ENCODE results near the gene IL17RD.
"Not testable (repeated sequence)": the region's sequence is repeated elsewhere in the genome, so short reads cannot be mapped to it uniquely, and the experiment has no call there.

The IL17RD gene

GRCh38 chr3:57091521-57092273 is 73.5 kb downstream of the IL17RD start:
- DNase-seq = no peak

- no peak for DNase-seq
These were observed 76.1 kb downstream of the IL17RD start for GRCh38 chr3:57089043-57089442.

DNA sequence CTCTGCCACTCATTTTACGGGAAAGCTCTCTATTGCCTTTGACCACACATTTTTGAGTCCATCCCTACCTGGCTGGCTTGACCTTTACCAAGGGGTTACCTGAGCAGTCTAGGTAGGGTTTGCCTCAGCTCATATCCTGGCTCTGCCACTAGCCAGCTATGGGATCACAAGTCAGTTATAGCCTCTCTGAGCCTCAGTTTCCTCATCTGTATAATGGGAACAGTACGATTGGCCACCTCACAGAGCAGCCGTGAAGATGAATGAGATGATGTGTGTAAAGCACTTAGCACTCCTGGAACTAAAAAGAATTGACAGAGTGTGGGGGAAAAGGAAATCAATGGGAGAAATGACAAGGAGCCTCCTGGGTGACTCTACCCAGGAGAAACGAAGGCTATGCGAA is 76.7 kb downstream of the IL17RD start:
- DNase-seq = no peak

DNA sequence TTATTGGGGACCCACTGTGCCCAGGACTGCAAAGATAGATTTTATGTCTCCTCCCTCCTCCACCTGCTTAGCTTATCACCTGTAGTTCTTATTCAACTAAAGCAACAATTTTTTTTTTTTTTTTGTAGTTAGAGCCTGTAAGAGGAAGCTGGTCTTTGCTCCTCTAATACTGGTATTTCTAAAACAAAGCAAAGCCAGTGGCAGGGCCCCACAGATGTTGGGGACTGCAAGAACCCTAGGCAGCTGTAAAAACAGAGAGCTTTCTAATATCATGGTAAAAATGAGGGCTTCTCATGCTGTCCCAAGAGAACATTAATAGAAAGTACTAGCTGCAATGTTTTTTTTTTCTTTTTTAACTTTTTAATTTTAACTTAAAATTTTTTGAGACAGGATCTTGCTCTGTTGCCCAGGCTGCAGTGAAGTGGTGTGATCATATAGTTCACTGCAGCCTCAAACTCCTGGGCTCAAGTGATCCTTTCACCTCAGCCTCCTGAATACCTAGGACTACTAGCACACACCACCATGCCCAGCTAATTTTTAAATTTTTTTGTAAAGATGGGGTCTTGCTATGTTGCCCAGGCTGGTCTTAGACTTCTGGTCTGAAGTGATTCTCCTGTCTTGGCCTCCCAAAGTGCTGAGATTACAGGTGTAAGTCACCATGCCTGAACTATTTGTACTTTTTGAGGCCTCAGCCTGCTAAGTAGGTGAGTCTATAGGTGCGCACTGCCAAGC is 77.6 kb downstream of the IL17RD start:
- no peak for DNase-seq

GRCh38 chr3:57086201-57086600 is 79.0 kb downstream of the IL17RD start:
- no peak for DNase-seq

- no peak for DNase-seq
These were observed 79.9 kb downstream of the IL17RD start for GRCh38 chr3:57085211-57085610.

- not testable (repeated sequence) for DNase-seq
These were observed 81.7 kb downstream of the IL17RD start for GRCh38 chr3:57083266-57083995.

- DNase-seq = no peak
These were observed 82.7 kb downstream of the IL17RD start for GRCh38 chr3:57082481-57082880.

DNA sequence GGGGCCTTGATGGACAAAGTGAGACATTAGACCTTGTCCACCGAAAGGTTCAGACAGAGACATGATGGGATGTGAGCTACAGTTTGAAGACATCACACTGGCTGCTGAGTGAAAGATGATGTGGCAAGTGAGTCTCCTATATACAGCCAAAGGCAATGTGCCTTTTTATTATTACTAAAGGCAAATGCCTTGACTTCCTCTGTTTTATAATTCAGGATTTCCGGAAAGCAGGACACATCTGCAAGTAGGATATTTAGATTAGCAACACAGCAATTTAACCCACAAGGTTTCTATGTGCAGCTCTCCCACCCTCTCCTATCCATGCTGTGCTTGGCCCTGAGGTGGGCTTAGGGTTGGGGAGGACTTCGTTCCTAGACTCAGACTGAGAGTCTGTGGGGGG is 84.0 kb downstream of the IL17RD start:
- DNase-seq = no peak

GRCh38 chr3:57080171-57080570 is 85.0 kb downstream of the IL17RD start:
- DNase-seq = peak; percentile 9

GRCh38 chr3:57079474-57079831 is 85.7 kb downstream of the IL17RD start:
- peak; percentile 55 for DNase-seq

DNA sequence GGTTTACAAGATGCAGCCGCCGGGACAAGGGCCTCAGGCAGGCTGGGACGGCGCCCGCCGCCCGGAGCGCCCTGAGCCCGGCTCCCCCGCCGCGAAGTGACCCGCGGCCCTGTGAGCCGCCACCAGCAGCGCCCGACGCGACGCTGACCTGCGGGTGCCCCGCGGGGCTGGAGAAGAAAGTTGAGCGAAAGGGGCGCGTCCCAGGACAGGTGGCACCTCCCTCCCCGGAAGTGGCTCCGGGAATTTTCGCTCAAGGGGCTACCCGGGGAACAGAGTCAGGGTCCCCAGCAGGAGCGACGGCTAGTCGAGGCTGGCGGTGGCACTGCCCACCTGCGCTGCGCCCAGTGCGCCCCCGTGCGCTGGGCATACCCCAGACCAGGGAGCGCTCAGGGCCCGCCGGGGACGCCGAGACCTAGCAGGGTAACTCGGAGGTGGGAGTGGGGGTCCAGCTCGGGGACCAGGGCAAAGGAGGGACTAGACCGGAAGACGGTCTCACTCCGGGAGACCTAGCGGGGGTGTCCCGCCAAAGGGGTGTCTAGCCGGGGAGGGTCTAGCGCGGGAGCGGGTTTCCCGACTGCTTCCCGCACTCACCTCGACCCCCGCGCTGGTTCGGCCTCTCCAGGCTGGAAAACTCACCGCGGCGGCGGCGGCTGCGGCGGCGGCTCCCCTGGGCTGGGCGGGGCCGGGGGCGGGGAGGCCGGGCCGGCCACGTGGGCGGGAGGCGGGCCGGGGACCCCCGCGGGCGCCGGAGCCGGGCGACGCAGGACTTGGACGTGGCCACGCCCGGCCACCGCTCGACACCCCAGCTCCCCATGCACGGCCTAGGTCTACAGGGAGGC is 86.3 kb downstream of the IL17RD start:
- DNase-seq = peak; percentile 78

GRCh38 chr3:57078344-57078634 is 86.9 kb downstream of the IL17RD start:
- peak; percentile 73 for DNase-seq

DNA sequence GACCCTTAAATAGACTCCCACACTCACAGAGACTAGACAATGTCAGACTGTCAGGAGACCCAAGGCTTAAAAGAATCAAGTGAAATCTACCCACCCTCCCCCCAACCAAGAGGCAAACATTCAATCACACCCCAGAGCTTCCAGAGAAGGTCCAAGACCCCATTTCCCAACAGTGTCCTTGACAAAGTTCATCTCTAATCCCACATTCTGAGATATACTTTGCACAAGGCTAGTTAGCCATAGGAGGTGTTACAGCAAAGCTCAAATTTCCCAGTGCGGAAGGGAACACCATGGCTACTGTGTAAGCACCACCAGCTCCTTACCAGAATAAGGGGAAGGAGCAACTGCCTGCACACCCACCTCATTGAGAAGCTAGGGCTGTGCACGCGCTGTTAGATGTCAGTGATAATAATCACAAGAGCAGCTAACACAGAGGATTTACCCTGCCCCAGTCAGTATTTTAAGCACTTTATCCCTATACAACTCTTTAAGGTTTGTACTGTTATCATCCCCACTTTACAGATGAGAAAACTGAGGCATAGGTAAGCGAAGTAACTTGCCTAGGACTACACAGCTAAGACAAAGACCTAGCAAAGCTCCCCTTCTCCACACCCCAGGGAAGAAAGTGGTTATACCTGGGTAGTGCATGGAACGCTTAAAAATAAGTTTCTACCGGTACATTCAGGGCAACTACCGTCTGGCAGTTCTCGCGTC is 87.4 kb downstream of the IL17RD start:
- DNase-seq = no peak

GRCh38 chr3:57076422-57076951 is 88.7 kb downstream of the IL17RD start:
- DNase-seq = no peak

GRCh38 chr3:57074135-57074534 is 91.0 kb downstream of the IL17RD start:
- no peak for DNase-seq

GRCh38 chr3:57073628-57074027 is 91.5 kb downstream of the IL17RD start:
- no peak for DNase-seq

DNA sequence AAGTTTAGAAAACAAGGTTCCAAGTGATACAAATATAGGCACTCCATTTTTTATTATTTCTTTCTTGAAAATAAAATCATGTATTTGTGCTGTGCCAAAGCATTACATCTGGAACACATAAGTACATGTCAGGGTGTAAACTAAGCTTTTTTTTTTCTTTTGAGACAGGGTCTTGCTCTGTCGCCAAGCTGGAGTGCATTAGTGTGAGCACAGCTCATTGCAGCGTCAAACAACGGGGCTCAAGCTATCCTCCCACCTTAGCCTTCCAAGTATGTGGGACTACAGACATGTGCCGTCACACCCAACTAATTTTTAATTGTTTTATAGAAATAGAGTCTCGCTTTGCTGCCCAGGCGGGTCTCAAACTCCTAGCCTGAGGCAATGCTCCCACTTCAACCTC is 95.7 kb downstream of the IL17RD start:
- no peak for DNase-seq

DNA sequence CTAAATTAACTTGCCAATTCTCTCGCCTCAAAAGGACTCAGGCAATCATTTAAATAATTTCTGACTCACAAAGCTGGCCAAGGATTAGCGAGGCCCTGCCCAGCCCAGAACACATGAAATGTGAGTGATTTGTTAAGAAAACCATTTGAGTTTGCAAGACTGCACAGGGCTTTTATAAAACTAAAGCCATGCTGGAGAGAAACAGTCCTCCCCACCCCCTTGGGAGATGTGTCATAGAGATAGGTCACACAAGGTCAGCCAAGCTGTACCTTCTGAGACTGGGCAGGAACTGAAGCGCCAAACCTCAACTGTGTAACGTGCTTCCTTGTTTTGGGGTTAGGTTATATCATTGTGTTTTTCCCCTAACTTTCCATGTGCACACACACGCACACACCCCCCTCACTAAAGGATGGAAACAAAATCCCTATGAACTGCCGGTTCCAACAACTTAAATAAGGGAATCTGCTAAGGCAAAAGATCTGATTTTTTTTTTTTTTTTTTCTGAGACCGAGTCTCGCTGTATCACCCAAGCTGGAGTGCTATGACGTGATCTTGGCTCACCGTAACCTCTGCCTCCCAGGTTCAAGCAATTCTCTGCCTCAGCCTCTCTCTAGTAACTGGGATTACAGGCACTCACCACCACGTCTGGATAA is 96.6 kb downstream of the IL17RD start:
- peak; percentile 9 for DNase-seq

DNA sequence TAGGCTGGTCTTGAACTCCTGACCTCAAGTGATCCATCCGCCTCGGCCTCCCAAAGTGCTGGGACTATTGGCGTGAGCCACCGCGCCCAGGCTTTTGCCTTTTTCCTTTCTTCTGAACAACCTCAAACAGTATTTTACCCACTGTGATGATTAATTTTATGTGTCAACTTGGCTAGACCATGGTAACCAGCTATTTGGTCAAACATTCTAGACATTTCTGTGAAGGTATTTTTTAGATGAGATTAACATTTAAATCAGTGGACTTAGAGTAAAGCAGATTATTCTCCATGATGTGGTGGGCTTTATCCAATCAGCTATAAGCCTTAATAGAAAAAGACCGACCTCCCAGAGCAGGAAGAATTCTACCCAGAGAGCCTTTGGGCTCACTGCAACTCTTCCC is 98.7 kb downstream of the IL17RD start:
- DNase-seq = no peak

GRCh38 chr3:57065588-57065987 is 99.6 kb downstream of the IL17RD start:
- no peak for DNase-seq

- no peak for DNase-seq
These were observed 100.6 kb downstream of the IL17RD start for GRCh38 chr3:57064572-57064971.
